IPS-NIHi11 (cell line): ENCODE measurements around the gene CACHD1.
"Not testable (repeated sequence)": the region's sequence is repeated elsewhere in the genome, so short reads cannot be mapped to it uniquely, and the experiment has no call there.

Experiments
- DNase-seq: peaks from one replicate; pipeline ENCODE4 v3.0.0; 2012; ENCODE audit warnings: mixed read lengths, low spot score

Gene CACHD1

DNA sequence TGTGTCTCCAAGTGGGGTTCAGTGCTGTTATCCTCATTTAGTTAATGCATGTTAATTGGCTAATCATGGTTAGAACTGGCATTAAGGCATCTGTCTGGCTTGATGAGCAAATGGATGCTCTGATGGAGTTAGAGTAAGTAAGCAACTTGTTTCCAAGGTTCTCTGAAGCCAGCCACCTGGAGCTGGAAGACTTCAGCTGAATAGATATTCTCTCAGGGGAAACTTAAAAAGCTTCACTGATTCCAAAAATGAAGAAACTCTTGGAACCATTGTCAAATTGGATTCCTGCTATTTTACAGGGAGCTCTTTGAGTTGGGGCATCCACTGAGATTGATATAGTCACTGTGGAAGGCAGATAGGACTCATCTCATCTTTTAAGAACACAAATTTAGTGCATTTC lies 118.9 kb downstream of the CACHD1 start:
- DNase-seq = no peak

GRCh38 chr1:64590316-64590715 lies 120.4 kb downstream of the CACHD1 start:
- no peak for DNase-seq

DNA sequence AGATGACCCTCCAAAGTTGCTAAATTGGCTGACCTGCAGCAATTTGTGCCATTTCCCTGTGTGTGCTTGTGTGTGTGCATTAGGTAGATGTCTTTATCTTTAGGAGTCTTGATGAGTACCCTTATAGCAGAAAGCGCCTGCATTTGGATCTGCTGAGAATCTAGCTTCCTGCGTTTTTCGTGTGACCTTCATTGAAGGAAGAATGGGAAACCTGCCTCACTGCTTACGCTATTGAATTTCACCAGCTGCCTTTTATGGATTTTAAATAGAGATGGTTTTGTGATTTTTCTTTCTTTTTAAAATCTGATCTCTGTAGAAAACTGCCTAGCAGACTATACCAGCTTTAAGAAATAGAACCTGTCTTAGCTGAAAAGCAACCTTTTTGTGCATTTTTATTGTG lies 124.5 kb downstream of the CACHD1 start:
- DNase-seq = no peak

- DNase-seq = no peak
These were observed 126.1 kb downstream of the CACHD1 start for GRCh38 chr1:64595871-64596515.

DNA sequence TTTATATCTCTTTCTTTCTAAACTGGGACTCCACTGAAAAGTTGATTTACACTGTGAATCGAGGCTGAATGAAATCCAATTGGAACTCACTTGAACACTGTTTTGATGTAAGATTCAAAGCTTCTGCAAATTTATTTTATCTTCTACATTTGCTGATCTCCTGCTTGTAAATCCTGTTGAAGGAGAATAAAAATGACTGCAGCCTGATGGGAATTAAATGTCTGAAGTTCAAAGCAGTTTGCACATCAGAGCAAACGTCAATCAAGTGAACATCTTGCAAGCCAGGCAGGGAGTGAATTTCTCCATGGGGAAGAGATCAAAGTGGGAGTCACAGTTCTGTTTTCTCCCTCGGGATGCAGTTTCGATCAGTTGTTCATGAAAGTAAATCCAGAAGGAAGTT lies 127.2 kb downstream of the CACHD1 start:
- DNase-seq = no peak

- DNase-seq = peak; percentile 31
These were observed 128.2 kb downstream of the CACHD1 start for GRCh38 chr1:64598100-64598571.

DNA sequence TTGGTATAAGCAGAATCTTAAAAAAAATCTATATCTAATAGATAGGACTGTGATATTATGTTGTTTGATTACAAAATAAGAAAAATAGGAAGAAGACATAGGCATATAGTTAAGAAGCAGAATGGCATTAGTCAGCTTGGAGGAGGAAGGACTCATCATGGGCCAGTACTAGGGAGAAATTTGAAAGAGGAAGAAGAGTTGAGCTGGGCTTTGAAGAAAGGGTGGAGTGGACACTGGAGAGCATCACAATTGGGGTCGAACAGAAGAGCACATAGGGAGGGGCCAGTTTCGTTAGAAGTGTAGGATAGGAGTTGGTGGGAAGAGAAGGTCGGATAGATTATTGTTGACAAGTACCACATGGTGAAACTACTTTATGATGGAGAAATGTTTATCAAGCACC lies 129.3 kb downstream of the CACHD1 start:
- no peak for DNase-seq

- DNase-seq = no peak
These were observed 131.3 kb downstream of the CACHD1 start for GRCh38 chr1:64601207-64601606.

DNA sequence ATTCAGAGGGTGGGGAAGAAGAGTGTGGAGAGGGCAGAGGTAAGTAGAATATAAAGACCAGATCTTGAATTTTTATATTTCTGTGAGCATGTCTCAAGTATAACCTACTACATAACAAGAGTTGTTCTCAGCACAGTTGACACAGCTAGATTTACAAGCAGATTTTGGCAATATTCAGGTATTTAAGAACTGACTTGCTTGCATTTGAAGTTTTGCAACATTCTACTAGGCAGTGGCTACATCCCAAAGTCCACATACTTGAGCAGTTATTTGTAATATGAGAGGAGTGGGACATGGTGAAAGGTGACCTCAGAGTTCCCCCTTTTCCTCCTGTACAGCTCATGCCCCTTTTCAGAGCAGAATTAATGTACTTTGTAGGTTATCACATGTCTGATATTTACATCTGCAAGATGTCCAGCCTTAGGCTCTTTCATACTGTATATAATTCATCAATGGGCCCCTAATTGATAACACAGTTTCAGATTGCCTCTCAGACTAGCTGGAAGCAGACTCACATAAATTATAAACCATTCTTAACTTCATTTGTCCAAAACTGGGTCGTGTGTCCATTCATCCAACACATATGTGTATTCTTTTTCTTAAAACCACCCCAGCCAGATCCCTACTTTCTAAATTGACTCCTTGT lies 138.2 kb downstream of the CACHD1 start:
- DNase-seq = no peak

- no peak for DNase-seq
These were observed 138.7 kb downstream of the CACHD1 start for GRCh38 chr1:64608651-64609048.

DNA sequence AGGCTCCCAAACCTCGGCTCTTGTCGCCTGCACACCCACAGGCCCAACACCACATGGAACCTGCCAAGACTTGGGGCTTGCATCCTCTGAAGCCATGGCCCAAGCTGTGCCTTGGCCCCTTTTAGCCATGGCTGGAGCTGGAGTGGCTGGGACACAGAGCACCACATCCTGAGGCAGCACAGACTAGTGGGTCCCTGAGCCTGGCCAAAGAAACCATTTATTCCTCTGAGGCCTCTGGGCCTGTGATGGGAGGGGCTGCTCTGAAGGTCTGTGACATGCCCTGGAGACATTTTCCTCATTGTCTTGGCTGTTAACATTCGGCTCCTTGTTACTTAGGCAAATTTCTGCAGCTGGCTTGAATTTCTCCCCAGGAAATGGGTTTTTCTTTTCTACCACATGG lies 141.0 kb downstream of the CACHD1 start:
- not testable (repeated sequence) for DNase-seq

DNA sequence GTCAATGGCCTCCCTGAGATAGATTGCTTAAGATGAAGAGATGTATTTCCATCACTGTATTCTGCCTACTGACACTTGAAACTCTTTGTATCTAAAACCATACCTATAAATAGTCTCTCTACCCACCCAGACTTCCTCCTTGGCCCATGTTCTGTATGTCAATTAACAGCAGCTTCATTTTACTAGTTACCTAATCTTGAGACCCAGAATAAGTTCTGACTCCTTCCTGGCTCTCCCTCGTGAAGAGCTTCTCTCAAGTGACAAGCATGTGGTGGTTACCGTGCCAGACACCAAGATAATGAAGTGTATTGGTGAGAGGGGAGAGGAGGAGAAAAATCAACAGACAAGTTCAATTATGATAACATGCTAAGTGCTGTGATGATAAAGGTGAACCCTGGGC lies 146.1 kb downstream of the CACHD1 start:
- DNase-seq = no peak

- DNase-seq = no peak
These were observed 153.8 kb downstream of the CACHD1 start for GRCh38 chr1:64623750-64624191.

DNA sequence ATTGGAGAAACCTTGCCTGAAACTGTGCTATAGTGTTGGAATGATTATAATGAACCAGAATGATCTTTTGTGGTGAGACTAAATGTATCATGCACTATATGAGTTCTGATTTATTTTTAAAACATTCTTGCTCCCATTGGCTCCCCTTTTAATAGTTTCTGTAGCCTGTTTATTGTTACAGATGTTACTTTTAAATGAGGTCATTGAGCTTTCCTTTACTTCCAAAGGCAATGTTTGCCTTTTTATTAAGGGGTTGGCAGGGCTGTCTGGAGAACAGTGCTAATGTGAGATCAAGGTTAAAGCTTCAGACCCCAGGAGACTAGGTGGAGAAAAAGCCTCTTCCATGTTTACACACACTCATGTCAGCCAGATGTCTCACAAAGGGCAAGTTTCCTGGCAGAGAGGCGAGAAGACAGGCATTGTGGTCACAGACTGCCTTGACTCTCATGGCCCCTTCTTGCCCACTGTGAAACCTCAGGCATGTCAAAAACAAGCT lies 154.3 kb downstream of the CACHD1 start:
- DNase-seq = no peak

GRCh38 chr1:64624808-64625207 lies 154.9 kb downstream of the CACHD1 start:
- no peak for DNase-seq

- DNase-seq = no peak
These were observed 160.7 kb downstream of the CACHD1 start for GRCh38 chr1:64630611-64631010.

- DNase-seq = no peak
These were observed 161.6 kb downstream of the CACHD1 start for GRCh38 chr1:64631346-64632034.

GRCh38 chr1:64632936-64633335 lies 163.0 kb downstream of the CACHD1 start:
- DNase-seq = no peak

DNA sequence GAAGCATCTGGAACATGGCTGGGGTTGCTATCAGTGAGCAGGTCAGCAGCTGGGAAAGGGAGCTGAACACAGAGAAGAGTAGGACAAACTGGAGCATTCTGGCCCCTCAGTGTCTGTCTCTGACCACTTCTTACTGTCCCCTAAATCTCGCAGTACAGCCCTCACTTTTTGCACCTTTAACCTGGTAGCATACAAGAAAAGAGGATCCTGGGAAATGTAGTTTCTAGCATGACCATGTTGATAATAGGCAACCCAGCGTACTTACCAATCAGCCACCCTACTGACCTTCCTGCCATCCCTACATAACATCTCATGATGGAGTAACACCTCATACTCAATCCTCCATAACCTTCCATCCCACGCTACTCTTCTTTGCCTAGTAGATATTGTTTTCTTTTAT lies 175.8 kb downstream of the CACHD1 start:
- DNase-seq = no peak

DNA sequence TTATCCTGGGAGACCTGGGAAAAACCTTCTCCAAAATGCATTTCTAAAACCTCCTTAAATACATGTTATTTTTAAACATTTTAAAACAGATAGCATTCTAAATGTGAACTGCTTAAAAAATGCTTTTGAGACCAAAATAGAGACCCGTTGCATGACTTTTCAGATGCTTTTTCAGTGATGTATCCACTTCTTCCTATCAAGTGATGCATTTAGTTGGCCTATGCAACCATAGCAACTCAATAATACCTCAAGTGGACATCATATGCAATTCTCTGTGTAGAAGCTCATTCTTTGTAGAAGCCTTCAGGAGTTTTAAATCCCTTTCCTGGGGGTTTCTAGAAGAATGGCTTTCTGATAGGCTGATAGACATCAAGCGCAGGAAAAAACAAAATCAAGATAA lies 180.5 kb downstream of the CACHD1 start:
- no peak for DNase-seq

DNA sequence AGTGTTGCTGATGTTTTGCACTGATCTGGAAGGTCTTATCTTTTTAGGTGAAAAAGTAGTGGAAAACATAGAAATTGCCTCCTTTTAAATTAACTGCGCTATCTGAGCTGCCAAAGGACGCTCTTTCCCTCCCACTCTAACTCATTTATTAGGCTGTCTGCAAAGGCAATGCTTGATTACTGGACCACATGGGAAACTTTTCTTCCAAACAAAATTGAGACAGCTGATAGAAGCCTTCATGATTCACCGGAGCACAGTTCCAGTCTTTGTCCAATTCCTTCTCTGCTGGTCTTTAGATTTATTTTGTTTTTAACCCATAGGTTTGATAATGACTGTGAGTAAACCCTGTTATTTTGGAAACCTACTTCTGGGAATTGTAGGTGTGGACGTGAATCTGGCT lies 181.9 kb downstream of the CACHD1 start:
- no peak for DNase-seq

DNA sequence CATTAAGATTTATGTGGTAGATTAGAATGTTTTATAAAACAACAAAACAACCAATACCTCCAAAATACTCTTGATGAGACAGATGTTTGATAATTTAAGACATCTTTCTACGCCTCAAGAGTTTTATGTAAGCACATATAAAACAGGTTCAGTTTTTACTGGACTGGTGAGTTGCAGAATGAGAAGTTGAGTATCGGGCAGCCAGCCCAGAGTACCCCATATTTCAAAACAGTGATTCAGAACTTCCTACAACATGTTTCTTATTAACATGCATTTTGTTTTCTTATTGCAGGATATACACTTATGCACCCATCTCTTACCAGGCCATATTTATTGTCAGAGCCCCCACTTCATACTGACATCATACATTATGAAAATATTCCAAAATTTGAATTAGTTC lies 183.5 kb downstream of the CACHD1 start:
- no peak for DNase-seq
